GM12872 (cell line): Measurements from ENCODE around the gene POLE4.

Experiments used
- CTCF ChIP-seq: IDR thresholded peaks from 3 replicates; pipeline ENCODE4 v1.5.1; 2011; ENCODE audit warnings: low read depth, mild to moderate bottlenecking, low read length, moderate library complexity; ENCODE audit not compliant: insufficient read depth

POLE4 gene

GRCh38 chr2:74927621-74928020 is 30.8 kb upstream of the POLE4 start:
- no peak for TF ChIP-seq CTCF

- TF ChIP-seq CTCF: no peak
These were observed 27.5 kb upstream of the POLE4 start for GRCh38 chr2:74930811-74931486.

GRCh38 chr2:74931940-74932339 is 26.5 kb upstream of the POLE4 start:
- no peak for TF ChIP-seq CTCF

GRCh38 chr2:74935975-74936391 is 22.5 kb upstream of the POLE4 start:
- TF ChIP-seq CTCF: no peak

GRCh38 chr2:74937221-74937880 is 21.1 kb upstream of the POLE4 start:
- no peak for TF ChIP-seq CTCF

GRCh38 chr2:74938264-74938663 is 20.2 kb upstream of the POLE4 start:
- TF ChIP-seq CTCF: no peak

- no peak for TF ChIP-seq CTCF
These were observed 18.3 kb upstream of the POLE4 start for GRCh38 chr2:74939919-74940812.
